HEK293 (cell line): ENCODE data around the gene DSN1.
A peak's percentile ranks its signal among the peaks of the same experiment; 100 is the strongest.

ENCODE experiments used
- CTCF ChIA-PET: fragments of 350-600 bp; formaldehyde crosslinking; extraction: SDS; loops from one replicate; lab custom pipeline; 2021; ENCODE audit warnings: antibody characterized with exemption; lab: Yijun Ruan, JAX
- POLR2A ChIA-PET: fragments of 300-600 bp; formaldehyde crosslinking; extraction: SDS; loops from one replicate; lab custom pipeline; 2020; ENCODE audit warnings: antibody characterized with exemption, inconsistent platforms; lab: Yijun Ruan, JAX
- H3K27ac ChIP-seq: fragments of 200-500 bp; sonication (Bioruptor generic); 2 replicates; pipeline ENCODE4 v1.5.1; 2014; ENCODE audit warnings: low read depth, low read length, control low read depth, inconsistent platforms; ENCODE audit errors: extremely low read depth
- H3K36me3 ChIP-seq, 2 experiments: fragments of 200-500 bp in 1 of 2; sonication (Bioruptor generic) in 1 of 2; 1 replicate in 1 of 2; 2 replicates in 1 of 2; pipeline ENCODE4 v1.5.1; 2014 to 2017; ENCODE audit warnings: inconsistent platforms in 2 of 2, low read length in 2 of 2; ENCODE audit not compliant: control insufficient read depth in 2 of 2, insufficient read depth in 1 of 2
- H3K4me1 ChIP-seq: fragments of 200-500 bp; sonication (Bioruptor generic); 2 replicates; pipeline ENCODE4 v1.5.1; 2014; ENCODE audit warnings: mild to moderate bottlenecking, low read length, inconsistent platforms; ENCODE audit not compliant: control insufficient read depth, insufficient read depth
- H3K4me3 ChIP-seq: 2 replicates; pipeline ENCODE4 v1.5.1; 2011; ENCODE audit warnings: low read depth, mild to moderate bottlenecking, control low read depth, low read length, moderate library complexity
- H3K9me3 ChIP-seq: fragments of 200-500 bp; sonication (Bioruptor generic); 2 replicates; pipeline ENCODE4 v1.5.1; 2014; ENCODE audit warnings: low read depth, low read length, inconsistent platforms; ENCODE audit not compliant: control insufficient read depth, insufficient read depth
- EGR2 ChIP-seq: fragments of 450-650 bp; formaldehyde crosslinking; IDR thresholded peaks from 2 replicates; pipeline ENCODE4 v1.5.1; 2016; ENCODE audit warnings: low read depth, missing biosample characterization, missing genetic modification characterization
- HOXD13 ChIP-seq: sonication (generic); formaldehyde crosslinking; IDR thresholded peaks from 2 replicates; pipeline ENCODE4 v1.8.0; 2022; ENCODE audit warnings: missing genetic modification reagents, borderline replicate concordance
- OSR2 ChIP-seq: fragments of 450-650 bp; formaldehyde crosslinking; IDR thresholded peaks from 2 replicates; pipeline ENCODE4 v1.5.1; 2016; ENCODE audit warnings: missing biosample characterization, missing genetic modification characterization
- PATZ1 ChIP-seq: fragments of 450-650 bp; formaldehyde crosslinking; IDR thresholded peaks from 2 replicates; pipeline ENCODE4 v1.5.1; 2016; ENCODE audit warnings: missing biosample characterization, missing genetic modification characterization
- RBAK ChIP-seq: fragments of 450-650 bp; formaldehyde crosslinking; IDR thresholded peaks from 2 replicates; pipeline ENCODE4 v1.5.1; 2016; ENCODE audit warnings: missing biosample characterization, missing genetic modification characterization
- SP2 ChIP-seq: fragments of 450-650 bp; formaldehyde crosslinking; IDR thresholded peaks from 2 replicates; pipeline ENCODE4 v1.5.1; 2016; ENCODE audit warnings: missing biosample characterization, missing genetic modification characterization
- ZBTB1 ChIP-seq: fragments of 450-650 bp; formaldehyde crosslinking; IDR thresholded peaks from 2 replicates; pipeline ENCODE4 v1.5.1; 2016; ENCODE audit warnings: missing biosample characterization, missing genetic modification characterization
- ZNF155 ChIP-seq: fragments of 450-650 bp; formaldehyde crosslinking; IDR thresholded peaks from 2 replicates; pipeline ENCODE4 v1.5.1; 2016; ENCODE audit warnings: missing biosample characterization, missing genetic modification characterization
- ZNF184 ChIP-seq: fragments of 450-650 bp; IDR thresholded peaks from 2 replicates; pipeline ENCODE4 v1.5.1; 2018; ENCODE audit warnings: missing biosample characterization, mild to moderate bottlenecking, missing genetic modification characterization
- ZNF335 ChIP-seq: fragments of 450-650 bp; formaldehyde crosslinking; conservative IDR thresholded peaks from 2 replicates; pipeline ENCODE4 v1.5.1; 2016; ENCODE audit warnings: missing biosample characterization, missing genetic modification characterization
- ZNF391 ChIP-seq: fragments of 450-650 bp; formaldehyde crosslinking; IDR thresholded peaks from 2 replicates; pipeline ENCODE4 v1.5.1; 2016; ENCODE audit warnings: low read depth, missing biosample characterization, missing genetic modification characterization, borderline replicate concordance
- ZNF423 ChIP-seq: fragments of 450-650 bp; formaldehyde crosslinking; IDR thresholded peaks from 2 replicates; pipeline ENCODE4 v1.5.1; 2016; ENCODE audit warnings: missing biosample characterization, missing genetic modification characterization
- ZNF830 ChIP-seq: fragments of 450-650 bp; IDR thresholded peaks from 2 replicates; pipeline ENCODE4 v1.5.0; 2018; ENCODE audit warnings: missing biosample characterization, missing genetic modification characterization, low read depth, mild to moderate bottlenecking, moderate library complexity
- ZSCAN16 ChIP-seq: fragments of 450-650 bp; formaldehyde crosslinking; IDR thresholded peaks from 2 replicates; pipeline ENCODE4 v1.5.1; 2016; ENCODE audit warnings: missing biosample characterization, missing genetic modification characterization
- ZSCAN4 ChIP-seq: fragments of 450-650 bp; formaldehyde crosslinking; IDR thresholded peaks from 2 replicates; pipeline ENCODE4 v1.5.1; 2017; ENCODE audit warnings: missing biosample characterization, missing genetic modification characterization
- TF ChIP-seq, protein P1 (sequence below): fragments of 450-650 bp; formaldehyde crosslinking; IDR thresholded peaks from 2 replicates; pipeline ENCODE4 v1.5.1; 2016; ENCODE audit warnings: missing biosample characterization, missing genetic modification characterization
- TF ChIP-seq, protein P2 (sequence below): fragments of 450-650 bp; formaldehyde crosslinking; IDR thresholded peaks from 2 replicates; pipeline ENCODE4 v1.5.1; 2016; ENCODE audit warnings: missing biosample characterization, missing genetic modification characterization
- TF ChIP-seq, protein P3 (sequence below): fragments of 450-650 bp; formaldehyde crosslinking; conservative IDR thresholded peaks from 2 replicates; pipeline ENCODE4 v1.5.1; 2016; ENCODE audit warnings: low read depth, missing biosample characterization, missing genetic modification characterization
- TF ChIP-seq, protein P4 (sequence below): fragments of 450-650 bp; formaldehyde crosslinking; IDR thresholded peaks from 2 replicates; pipeline ENCODE4 v1.5.1; 2017; ENCODE audit warnings: missing biosample characterization, missing genetic modification characterization

The DSN1 gene

DNA sequence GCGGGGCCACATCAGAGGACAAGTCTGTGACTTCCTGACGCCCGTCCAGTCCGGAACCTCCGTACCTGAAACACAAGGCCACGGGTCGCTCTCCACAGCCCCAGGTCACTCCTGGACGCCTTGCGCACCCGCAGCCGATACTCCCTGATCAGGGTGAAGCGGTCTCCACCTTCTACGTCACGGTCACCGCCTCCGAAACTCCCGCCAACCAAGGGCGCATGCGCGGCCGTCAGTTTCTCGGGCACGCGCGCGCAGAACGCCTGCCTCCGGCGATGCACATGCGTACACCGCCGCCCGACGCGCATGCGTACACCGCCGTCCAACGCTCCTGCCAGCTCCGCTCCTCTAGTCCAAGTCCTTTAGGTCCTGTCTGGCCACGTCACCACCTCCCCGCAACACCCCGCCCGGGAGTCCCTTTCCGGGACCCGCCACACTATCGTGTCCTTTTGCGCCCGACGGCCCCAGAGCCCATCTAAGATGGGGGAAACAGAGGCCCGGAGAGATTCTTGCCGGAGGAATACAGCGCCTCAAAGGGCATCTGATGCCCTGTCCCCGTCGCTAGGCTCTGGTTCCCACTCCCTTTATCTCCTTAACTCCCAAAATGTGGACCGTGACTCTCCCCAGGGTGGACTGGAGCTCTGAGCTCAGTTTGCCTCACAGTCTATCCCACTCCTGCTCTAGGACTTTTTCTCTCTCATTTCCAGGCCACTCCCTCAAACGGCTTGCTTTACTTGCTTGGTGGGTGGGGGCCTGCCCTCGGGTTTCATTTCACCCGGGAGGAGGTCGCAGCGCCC lies at the start of gene DSN1:
Gene DSN1, minus strand, starts transcription at position 167 of the 794 bp plus-strand sequence. CDS start 2,305 bp downstream, outside the sequence.
- Histone ChIP-seq H3K4me1 (peaks cover 4% of the 10 kb centered on the region; the same call in 1 of the 2 replicates), H3K27ac (peak within 1 kb of the TSS; percentile 77), H3K4me3 (peak within 1 kb of the TSS; percentile 81), H3K9me3 (no peaks in the 10 kb centered on the region), H3K36me3 (peaks cover 0 to 26% of the 10 kb centered on the region in 2 experiments; a peak in 2 of 3 replicates)
- ChIA-PET CTCF (interaction anchor here (0.5 to 3.1 kb wide), 36 partner anchors 10 to 1494 kb away, joined by 3 to 19 read pairs (median 4); partner anchors contain the start of genes NDRG3 and RAB5IF), POLR2A (interaction anchor here (0.6 to 2.4 kb wide), 13 partner anchors 9 to 168 kb away, joined by 3 to 12 read pairs (median 4); partner anchors contain the start of genes NDRG3 and RAB5IF)
- TF ChIP-seq ZBTB1 (tag by site-specific recombination) = peak; percentile 52; the same call in 1 of the 2 replicates
- TF ChIP-seq PATZ1 = no peak; the same call in 1 of the 2 replicates
- 0 out of 2 replicates have a peak, but pooled peaks have one; percentile 7 for TF ChIP-seq ZSCAN4 (tag by site-specific recombination)
- TF ChIP-seq, protein P1, sequence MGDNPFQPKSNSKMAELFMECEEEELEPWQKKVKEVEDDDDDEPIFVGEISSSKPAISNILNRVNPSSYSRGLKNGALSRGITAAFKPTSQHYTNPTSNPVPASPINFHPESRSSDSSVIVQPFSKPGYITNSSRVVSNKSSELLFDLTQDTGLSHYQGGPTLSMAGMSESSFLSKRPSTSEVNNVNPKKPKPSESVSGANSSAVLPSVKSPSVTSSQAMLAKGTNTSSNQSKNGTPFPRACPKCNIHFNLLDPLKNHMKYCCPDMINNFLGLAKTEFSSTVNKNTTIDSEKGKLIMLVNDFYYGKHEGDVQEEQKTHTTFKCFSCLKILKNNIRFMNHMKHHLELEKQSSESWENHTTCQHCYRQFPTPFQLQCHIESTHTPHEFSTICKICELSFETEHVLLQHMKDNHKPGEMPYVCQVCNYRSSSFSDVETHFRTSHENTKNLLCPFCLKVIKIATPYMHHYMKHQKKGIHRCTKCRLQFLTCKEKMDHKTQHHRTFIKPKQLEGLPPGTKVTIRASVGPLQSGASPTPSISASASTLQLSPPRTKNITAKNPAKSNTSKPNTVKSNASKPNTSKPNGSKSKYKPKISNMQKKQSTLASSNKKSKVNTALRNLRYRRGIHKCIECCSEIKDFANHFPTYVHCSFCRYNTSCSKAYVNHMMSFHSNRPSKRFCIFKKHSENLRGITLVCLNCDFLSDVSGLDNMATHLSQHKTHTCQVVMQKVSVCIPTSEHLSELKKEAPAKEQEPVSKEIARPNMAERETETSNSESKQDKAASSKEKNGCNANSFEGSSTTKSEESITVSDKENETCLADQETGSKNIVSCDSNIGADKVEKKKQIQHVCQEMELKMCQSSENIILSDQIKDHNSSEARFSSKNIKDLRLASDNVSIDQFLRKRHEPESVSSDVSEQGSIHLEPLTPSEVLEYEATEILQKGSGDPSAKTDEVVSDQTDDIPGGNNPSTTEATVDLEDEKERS (tag by site-specific recombination) = no peak
- peak; percentile 50; the same call in 1 of the 2 replicates for TF ChIP-seq ZNF391
- no peak for TF ChIP-seq HOXD13 (CRISPR knock-in tag)
- no peak for TF ChIP-seq ZSCAN16 (tag by site-specific recombination)
- TF ChIP-seq ZNF155 (tag by site-specific recombination) = no peak
- no peak for TF ChIP-seq ZNF423 (tag by site-specific recombination)
- TF ChIP-seq EGR2 = no peak
- TF ChIP-seq SP2 (tag by site-specific recombination) = peak; percentile 70
- TF ChIP-seq, protein P2, sequence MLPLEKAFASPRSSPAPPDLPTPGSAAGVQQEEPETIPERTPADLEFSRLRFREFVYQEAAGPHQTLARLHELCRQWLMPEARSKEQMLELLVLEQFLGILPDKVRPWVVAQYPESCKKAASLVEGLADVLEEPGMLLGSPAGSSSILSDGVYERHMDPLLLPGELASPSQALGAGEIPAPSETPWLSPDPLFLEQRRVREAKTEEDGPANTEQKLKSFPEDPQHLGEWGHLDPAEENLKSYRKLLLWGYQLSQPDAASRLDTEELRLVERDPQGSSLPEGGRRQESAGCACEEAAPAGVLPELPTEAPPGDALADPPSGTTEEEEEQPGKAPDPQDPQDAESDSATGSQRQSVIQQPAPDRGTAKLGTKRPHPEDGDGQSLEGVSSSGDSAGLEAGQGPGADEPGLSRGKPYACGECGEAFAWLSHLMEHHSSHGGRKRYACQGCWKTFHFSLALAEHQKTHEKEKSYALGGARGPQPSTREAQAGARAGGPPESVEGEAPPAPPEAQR (tag by site-specific recombination) = no peak
- TF ChIP-seq OSR2 (tag by site-specific recombination) = no peak
- peak; percentile 97 for TF ChIP-seq ZNF335 (tag by site-specific recombination)
- TF ChIP-seq ZNF184 (tag by site-specific recombination) = peak; percentile 75; the same call in 1 of the 2 replicates
- no peak for TF ChIP-seq RBAK
- TF ChIP-seq, protein P3, sequence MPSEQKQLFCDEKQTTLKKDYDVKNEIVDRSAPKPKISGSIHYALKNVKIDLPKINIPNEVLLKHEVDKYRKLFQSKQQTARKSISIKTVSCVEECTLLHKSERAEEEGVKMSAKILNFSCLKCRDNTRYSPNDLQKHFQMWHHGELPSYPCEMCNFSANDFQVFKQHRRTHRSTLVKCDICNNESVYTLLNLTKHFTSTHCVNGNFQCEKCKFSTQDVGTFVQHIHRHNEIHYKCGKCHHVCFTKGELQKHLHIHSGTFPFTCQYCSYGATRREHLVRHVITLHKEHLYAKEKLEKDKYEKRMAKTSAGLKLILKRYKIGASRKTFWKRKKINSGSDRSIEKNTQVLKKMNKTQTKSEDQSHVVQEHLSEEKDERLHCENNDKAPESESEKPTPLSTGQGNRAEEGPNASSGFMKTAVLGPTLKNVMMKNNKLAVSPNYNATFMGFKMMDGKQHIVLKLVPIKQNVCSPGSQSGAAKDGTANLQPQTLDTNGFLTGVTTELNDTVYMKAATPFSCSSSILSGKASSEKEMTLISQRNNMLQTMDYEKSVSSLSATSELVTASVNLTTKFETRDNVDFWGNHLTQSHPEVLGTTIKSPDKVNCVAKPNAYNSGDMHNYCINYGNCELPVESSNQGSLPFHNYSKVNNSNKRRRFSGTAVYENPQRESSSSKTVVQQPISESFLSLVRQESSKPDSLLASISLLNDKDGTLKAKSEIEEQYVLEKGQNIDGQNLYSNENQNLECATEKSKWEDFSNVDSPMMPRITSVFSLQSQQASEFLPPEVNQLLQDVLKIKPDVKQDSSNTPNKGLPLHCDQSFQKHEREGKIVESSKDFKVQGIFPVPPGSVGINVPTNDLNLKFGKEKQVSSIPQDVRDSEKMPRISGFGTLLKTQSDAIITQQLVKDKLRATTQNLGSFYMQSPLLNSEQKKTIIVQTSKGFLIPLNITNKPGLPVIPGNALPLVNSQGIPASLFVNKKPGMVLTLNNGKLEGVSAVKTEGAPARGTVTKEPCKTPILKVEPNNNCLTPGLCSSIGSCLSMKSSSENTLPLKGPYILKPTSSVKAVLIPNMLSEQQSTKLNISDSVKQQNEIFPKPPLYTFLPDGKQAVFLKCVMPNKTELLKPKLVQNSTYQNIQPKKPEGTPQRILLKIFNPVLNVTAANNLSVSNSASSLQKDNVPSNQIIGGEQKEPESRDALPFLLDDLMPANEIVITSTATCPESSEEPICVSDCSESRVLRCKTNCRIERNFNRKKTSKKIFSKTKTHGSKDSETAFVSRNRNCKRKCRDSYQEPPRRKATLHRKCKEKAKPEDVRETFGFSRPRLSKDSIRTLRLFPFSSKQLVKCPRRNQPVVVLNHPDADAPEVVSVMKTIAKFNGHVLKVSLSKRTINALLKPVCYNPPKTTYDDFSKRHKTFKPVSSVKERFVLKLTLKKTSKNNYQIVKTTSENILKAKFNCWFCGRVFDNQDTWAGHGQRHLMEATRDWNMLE (tag by site-specific recombination) = 0 out of 2 replicates have a peak, but pooled peaks have one; percentile 27
- no peak for TF ChIP-seq ZNF830 (tag by site-specific recombination)
- TF ChIP-seq, protein P4, sequence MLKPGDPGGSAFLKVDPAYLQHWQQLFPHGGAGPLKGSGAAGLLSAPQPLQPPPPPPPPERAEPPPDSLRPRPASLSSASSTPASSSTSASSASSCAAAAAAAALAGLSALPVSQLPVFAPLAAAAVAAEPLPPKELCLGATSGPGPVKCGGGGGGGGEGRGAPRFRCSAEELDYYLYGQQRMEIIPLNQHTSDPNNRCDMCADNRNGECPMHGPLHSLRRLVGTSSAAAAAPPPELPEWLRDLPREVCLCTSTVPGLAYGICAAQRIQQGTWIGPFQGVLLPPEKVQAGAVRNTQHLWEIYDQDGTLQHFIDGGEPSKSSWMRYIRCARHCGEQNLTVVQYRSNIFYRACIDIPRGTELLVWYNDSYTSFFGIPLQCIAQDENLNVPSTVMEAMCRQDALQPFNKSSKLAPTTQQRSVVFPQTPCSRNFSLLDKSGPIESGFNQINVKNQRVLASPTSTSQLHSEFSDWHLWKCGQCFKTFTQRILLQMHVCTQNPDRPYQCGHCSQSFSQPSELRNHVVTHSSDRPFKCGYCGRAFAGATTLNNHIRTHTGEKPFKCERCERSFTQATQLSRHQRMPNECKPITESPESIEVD (tag by site-specific recombination) = no peak
